Activated CD4-positive, alpha-beta T cell treated with anti-CD3 and anti-CD28 coated beads for 36 hours (primary cell): ENCODE measurements around the gene TBC1D19. TPM values are rescaled to one million over a fixed set of nuclear protein-coding genes. Genes with fewer than 3 reads are reported as not detected.

Experiments
- ATAC-seq: fragments of 200-7000 bp; cut with Tn5 transposase; one replicate; pipeline ENCODE4 v1.10.0; 2021; ENCODE audit warnings: mild to moderate bottlenecking, moderate library complexity
- CTCF ChIA-PET: fragments of 350-600 bp; sonication (Branson Sonifier 250); formaldehyde crosslinking; loops from one replicate; lab custom pipeline; 2021; ENCODE audit warnings: antibody characterized with exemption; lab: Charles Lee
- POLR2A ChIA-PET: fragments of 350-600 bp; sonication (Branson Sonifier 250); formaldehyde crosslinking; loops from one replicate; lab custom pipeline; 2021; ENCODE audit warnings: antibody characterized with exemption, inconsistent platforms; lab: Charles Lee
- DNase-seq: peaks from one replicate; pipeline ENCODE4 v3.0.0-alpha.2; 2020
- H3K27ac Mint-ChIP-seq: one replicate; pipeline ENCODE4 v1.8.0; 2021; ENCODE audit warnings: mixed read lengths
- H3K27me3 Mint-ChIP-seq: one replicate; pipeline ENCODE4 v1.8.0; 2021; ENCODE audit warnings: mixed read lengths
- H3K36me3 Mint-ChIP-seq: one replicate; pipeline ENCODE4 v1.8.0; 2021; ENCODE audit warnings: low read depth, mixed read lengths
- H3K4me1 Mint-ChIP-seq: one replicate; pipeline ENCODE4 v1.8.0; 2021; ENCODE audit warnings: mixed read lengths
- H3K4me3 Mint-ChIP-seq: one replicate; pipeline ENCODE4 v1.8.0; 2021; ENCODE audit warnings: mild to moderate bottlenecking, moderate library complexity, mixed read lengths
- H3K9me3 Mint-ChIP-seq: one replicate; pipeline ENCODE4 v1.8.0; 2021; ENCODE audit warnings: low read depth, mixed read lengths
- intact Hi-C, 2 experiments: fragments of 100-400 bp; cut with DNase I in 1 of 2; cut with micrococcal nuclease in 1 of 2; formaldehyde crosslinking; loops; one replicate each; pipeline versions ENCODE4 v1.14.2 to v1.15.1; 2022 to 2024; cut with DNase I, micrococcal nuclease
- total RNA-seq, 2 experiments: library from RNA; stranded (reverse); gene quantifications; one replicate each; pipeline ENCODE4 v1.2.3, GENCODE V29; 2021

The TBC1D19 gene
- total RNA-seq, 2 experiments from 2014 or later = 5.0 to 5.3 TPM

GRCh38 chr4:26596843-26597242 lies 13.0 kb downstream of the TBC1D19 start:
- no peaks in the 10 kb centered on the region for H3K36me3 Mint-ChIP-seq
- DNase-seq (no peak), ATAC-seq (no peak)
- H3K4me1 Mint-ChIP-seq = no peaks in the 10 kb centered on the region
- POLR2A ChIA-PET = no interaction called here
- H3K27ac Mint-ChIP-seq = no peak overlapping the region
- intact Hi-C loops = no loop called here
- no peak overlapping the region for H3K4me3 Mint-ChIP-seq
- H3K27me3 Mint-ChIP-seq = no peaks in the 10 kb centered on the region
- no peaks in the 10 kb centered on the region for H3K9me3 Mint-ChIP-seq
- CTCF ChIA-PET = no interaction called here

DNA sequence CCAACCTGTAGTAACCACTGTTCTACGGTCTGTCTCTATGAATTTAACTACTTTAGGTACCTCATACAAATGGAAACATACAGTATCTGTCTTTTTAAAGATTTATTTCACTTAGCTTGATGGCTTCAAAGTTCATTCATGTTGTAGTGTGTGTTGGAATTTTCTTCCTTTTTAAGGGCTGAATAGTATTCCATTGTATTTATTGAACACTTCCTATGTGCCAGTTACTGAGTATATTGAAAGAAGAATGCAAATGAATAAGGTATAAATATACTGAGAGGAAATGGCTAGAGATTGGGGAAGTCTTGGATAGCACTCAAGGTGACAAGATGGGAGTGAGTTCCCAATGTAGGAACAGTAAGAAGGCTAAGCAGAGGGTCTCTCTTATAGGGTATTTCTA lies 17.3 kb downstream of the TBC1D19 start:
- CTCF ChIA-PET = no interaction called here
- DNase-seq = no peak
- Mint-ChIP-seq H3K27me3 (no peaks in the 10 kb centered on the region), H3K4me3 (no peak overlapping the region), H3K9me3 (no peaks in the 10 kb centered on the region), H3K36me3 (no peaks in the 10 kb centered on the region), H3K4me1 (no peaks in the 10 kb centered on the region), H3K27ac (no peak overlapping the region)
- ATAC-seq = no peak
- intact Hi-C loops = no loop called here
- POLR2A ChIA-PET = no interaction called here

DNA sequence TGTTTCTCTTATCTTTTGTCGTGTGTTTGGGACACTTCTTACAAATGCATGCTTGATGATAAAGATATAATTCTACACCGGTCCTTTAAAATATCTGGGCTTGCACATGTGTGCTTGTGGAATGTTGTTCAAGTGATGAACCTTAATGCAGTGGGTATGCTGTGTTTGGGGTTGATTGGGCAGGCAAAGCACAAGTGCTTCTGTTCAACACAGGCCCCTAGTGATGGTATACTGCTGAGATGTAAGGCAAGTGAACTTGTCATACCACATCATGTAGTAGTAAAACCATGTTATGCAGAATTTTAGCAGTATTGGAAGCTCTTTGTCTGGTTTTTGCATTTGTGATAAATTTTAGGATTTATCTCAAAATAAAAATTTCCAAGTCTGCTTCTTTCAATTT lies 23.9 kb downstream of the TBC1D19 start:
- ATAC-seq (no peak), DNase-seq (no peak)
- Mint-ChIP-seq H3K4me3 (no peak overlapping the region), H3K27ac (no peak overlapping the region), H3K9me3 (no peaks in the 10 kb centered on the region), H3K27me3 (no peaks in the 10 kb centered on the region), H3K4me1 (peaks cover 12% of the 10 kb centered on the region), H3K36me3 (no peaks in the 10 kb centered on the region)
- CTCF ChIA-PET = interaction anchor here (1.0 kb wide), 1 partner anchor 16 kb away, joined by 3 read pairs; no protein-coding TSS in a partner anchor
- POLR2A ChIA-PET = no interaction called here
- intact Hi-C loops = loop anchor here in 1 of 2 experiments (1.0 kb wide), 1 partner anchor 14 kb away; no protein-coding TSS in a partner anchor

- Mint-ChIP-seq H3K36me3 (peaks cover 1% of the 10 kb centered on the region), H3K27me3 (no peaks in the 10 kb centered on the region), H3K9me3 (no peaks in the 10 kb centered on the region), H3K4me1 (peaks cover 16% of the 10 kb centered on the region), H3K27ac (no peak overlapping the region), H3K4me3 (no peak overlapping the region)
- ATAC-seq (no peak), DNase-seq (no peak)
- CTCF ChIA-PET = no interaction called here
- POLR2A ChIA-PET = no interaction called here
- intact Hi-C loops = no loop called here
Measured at GRCh38 chr4:26609391-26609790, 25.5 kb downstream of the TBC1D19 start.

GRCh38 chr4:26609868-26610267 lies 26.0 kb downstream of the TBC1D19 start:
- intact Hi-C loops = no loop called here
- no peaks in the 10 kb centered on the region for H3K27me3 Mint-ChIP-seq

DNA sequence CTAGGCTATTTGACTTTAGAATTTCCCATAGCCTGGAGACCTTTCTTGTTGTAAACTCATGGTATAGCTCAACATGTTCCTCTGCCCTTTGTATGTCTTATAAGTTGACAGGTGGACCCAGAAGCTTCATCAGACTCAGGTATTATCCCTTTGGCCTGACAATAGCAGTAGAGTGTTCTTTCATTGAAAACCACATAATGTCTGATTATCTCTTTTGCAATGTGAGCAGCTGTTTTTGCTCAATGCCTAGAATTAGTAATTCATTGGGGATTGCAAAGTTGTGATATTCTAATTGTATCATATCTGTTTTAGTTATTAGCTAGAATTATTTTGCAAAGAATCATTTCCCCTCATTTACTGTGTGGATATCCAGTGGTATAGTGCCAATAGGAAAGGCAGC lies 27.5 kb downstream of the TBC1D19 start:
- Mint-ChIP-seq H3K27ac (no peak overlapping the region), H3K4me3 (no peak overlapping the region), H3K27me3 (no peaks in the 10 kb centered on the region), H3K36me3 (peaks cover 3% of the 10 kb centered on the region), H3K4me1 (peaks cover 14% of the 10 kb centered on the region), H3K9me3 (no peaks in the 10 kb centered on the region)
- DNase-seq = no peak
- intact Hi-C loops = no loop called here
- POLR2A ChIA-PET = no interaction called here
- no peak for ATAC-seq
- CTCF ChIA-PET = interaction anchor here (0.6 kb wide), 1 partner anchor 371 kb away, joined by 4 read pairs; no protein-coding TSS in a partner anchor

More at GRCh38 chr4:26609868-26610267, 26.0 kb downstream of the TBC1D19 start:
- H3K4me1 Mint-ChIP-seq = peaks cover 16% of the 10 kb centered on the region
- ChIA-PET POLR2A (no interaction called here), CTCF (no interaction called here)
- H3K4me3 Mint-ChIP-seq = no peak overlapping the region
- H3K9me3 Mint-ChIP-seq = no peaks in the 10 kb centered on the region
- no peak for DNase-seq
- no peak overlapping the region for H3K27ac Mint-ChIP-seq
- no peak for ATAC-seq
- H3K36me3 Mint-ChIP-seq = peaks cover 1% of the 10 kb centered on the region

DNA sequence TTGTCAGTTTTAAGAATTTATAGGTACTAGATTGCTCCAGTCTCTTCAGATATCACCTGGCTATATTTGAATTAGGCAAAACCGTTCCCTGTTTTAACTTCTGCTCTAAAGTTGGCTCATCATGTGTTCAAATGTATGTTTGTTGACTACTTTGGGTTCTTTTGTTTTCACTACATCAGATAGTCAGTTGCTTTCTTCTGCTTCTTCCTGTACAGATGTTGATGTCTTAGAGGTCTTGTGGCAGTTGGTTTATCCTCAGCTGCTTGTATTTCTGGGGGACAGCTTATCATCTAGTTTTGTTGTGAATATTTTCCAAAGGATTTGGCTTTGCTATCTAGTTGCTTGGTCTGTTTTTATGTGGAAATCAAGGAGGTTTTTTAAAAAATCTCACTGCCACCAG lies 28.0 kb downstream of the TBC1D19 start:
- POLR2A ChIA-PET = no interaction called here
- intact Hi-C loops = no loop called here

DNA sequence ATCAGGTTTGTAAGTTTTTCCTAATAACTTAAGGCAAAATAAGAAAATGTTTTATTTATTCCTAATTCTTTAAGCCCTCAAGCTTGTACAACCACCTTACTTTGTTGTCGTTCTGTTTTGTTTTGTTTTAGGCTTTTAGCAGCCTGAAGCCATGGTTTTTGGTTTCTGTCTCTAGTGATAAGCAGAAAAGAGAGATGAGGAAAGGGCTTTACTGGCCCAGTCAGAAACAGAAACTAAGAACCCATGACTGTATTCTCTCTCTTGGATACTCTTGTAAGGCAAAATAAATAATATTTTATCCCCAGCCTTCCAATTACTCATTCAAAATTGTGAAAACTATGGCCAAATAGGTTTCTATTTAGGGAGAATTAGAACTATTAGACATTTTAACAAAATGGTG lies 29.4 kb downstream of the TBC1D19 start:
- ChIA-PET POLR2A (no interaction called here), CTCF (interaction anchor here (0.7 kb wide), 1 partner anchor 185 kb away, joined by 3 read pairs; no protein-coding TSS in a partner anchor)
- Mint-ChIP-seq H3K4me1 (peaks cover 14% of the 10 kb centered on the region), H3K27ac (no peak overlapping the region), H3K36me3 (peaks cover 6% of the 10 kb centered on the region), H3K4me3 (no peak overlapping the region), H3K27me3 (no peaks in the 10 kb centered on the region), H3K9me3 (no peaks in the 10 kb centered on the region)
- ATAC-seq (no peak), DNase-seq (no peak)
- intact Hi-C loops = no loop called here

More for the DNA sequence above, 28.0 kb downstream of the TBC1D19 start:
- H3K36me3 Mint-ChIP-seq = peaks cover 3% of the 10 kb centered on the region
- peaks cover 14% of the 10 kb centered on the region for H3K4me1 Mint-ChIP-seq
- no peak for DNase-seq
- no peak overlapping the region for H3K27ac Mint-ChIP-seq
- H3K9me3 Mint-ChIP-seq = no peaks in the 10 kb centered on the region
- ATAC-seq = no peak
- H3K4me3 Mint-ChIP-seq = no peak overlapping the region
- H3K27me3 Mint-ChIP-seq = no peaks in the 10 kb centered on the region
- CTCF ChIA-PET = no interaction called here

GRCh38 chr4:26613735-26614134 lies 29.9 kb downstream of the TBC1D19 start:
- peaks cover 14% of the 10 kb centered on the region for H3K4me1 Mint-ChIP-seq

DNA sequence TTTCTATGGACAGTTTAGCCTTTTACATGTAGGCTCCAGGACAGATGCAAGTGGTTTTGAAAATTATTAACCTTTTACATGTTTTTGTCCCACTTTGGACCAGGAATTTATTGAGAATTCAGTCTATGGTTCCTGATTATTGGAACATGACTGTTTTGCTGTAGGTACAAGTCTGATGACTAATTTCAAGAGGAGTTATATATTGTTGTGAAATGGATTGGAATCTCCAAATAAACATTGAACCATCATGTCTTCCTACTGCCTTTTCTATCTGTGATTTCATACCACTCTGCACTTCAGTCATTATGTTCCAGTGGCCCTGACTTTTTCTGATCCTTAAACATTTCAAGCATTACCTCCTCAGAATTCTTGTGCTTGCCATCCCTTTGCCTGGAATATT lies 35.9 kb downstream of the TBC1D19 start:
- ChIA-PET CTCF (interaction anchor here (0.6 kb wide), 1 partner anchor 709 kb away, joined by 4 read pairs; no protein-coding TSS in a partner anchor), POLR2A (no interaction called here)
- Mint-ChIP-seq H3K27me3 (no peaks in the 10 kb centered on the region), H3K4me3 (no peak overlapping the region), H3K9me3 (peaks cover 2% of the 10 kb centered on the region), H3K27ac (no peak overlapping the region), H3K4me1 (no peaks in the 10 kb centered on the region), H3K36me3 (peaks cover 11% of the 10 kb centered on the region)
- intact Hi-C loops = no loop called here
- ATAC-seq (no peak), DNase-seq (no peak)

More at GRCh38 chr4:26613735-26614134, 29.9 kb downstream of the TBC1D19 start:
- H3K27ac Mint-ChIP-seq = no peak overlapping the region
- no peaks in the 10 kb centered on the region for H3K9me3 Mint-ChIP-seq
- no peak overlapping the region for H3K4me3 Mint-ChIP-seq
- no peak for DNase-seq
- intact Hi-C loops = no loop called here
- ChIA-PET POLR2A (no interaction called here), CTCF (no interaction called here)
- ATAC-seq = no peak
- no peaks in the 10 kb centered on the region for H3K27me3 Mint-ChIP-seq
- peaks cover 6% of the 10 kb centered on the region for H3K36me3 Mint-ChIP-seq

DNA sequence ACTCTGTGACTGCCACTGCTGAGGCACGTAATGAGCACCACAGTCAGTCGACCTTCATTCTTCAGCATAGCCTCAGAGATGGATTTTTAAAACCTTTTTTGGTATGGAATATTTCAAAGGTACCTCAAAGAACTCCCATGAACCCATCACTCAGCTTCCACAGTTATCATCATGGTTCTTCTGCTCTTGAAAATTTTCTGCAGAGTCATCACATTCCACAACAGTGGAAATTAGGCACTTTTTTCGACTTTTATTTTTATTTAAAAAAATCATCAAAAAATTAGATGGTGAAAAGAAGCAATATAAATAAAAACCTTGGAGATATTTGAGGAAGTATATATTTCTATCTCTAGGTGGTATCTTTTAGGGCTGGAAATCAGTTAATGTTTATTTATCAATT lies 37.5 kb downstream of the TBC1D19 start:
- Mint-ChIP-seq H3K27me3 (no peaks in the 10 kb centered on the region), H3K9me3 (peaks cover 2% of the 10 kb centered on the region), H3K4me3 (no peak overlapping the region), H3K27ac (no peak overlapping the region), H3K36me3 (peaks cover 11% of the 10 kb centered on the region), H3K4me1 (no peaks in the 10 kb centered on the region)
- intact Hi-C loops = no loop called here
- DNase-seq (no peak), ATAC-seq (no peak)
- POLR2A ChIA-PET = no interaction called here
- CTCF ChIA-PET = no interaction called here

DNA sequence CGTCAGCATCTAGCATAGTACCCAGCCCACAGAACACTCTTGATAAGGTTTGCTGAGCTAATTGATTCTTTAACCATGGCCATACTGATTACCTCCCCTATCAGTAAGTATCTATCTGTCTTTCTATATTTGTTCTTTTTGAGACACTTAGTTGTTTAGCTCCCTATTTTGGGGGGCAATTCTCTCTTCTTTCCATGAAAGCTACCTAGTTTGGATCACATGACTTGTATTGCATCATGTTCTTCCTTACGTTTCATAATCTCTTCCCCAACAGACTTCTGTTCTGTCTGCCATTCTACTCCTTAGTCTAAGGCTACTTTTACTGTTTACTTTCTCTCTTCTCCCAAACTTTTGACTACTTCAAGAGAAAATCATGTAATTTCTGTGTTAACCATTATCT lies 39.0 kb downstream of the TBC1D19 start:
- H3K27me3 Mint-ChIP-seq = no peaks in the 10 kb centered on the region
- ChIA-PET POLR2A (no interaction called here), CTCF (interaction anchor here (0.6 kb wide), 1 partner anchor 25 kb away, joined by 5 read pairs; no protein-coding TSS in a partner anchor)
- no peak overlapping the region for H3K4me3 Mint-ChIP-seq
- no peaks in the 10 kb centered on the region for H3K4me1 Mint-ChIP-seq
- peaks cover 2% of the 10 kb centered on the region for H3K9me3 Mint-ChIP-seq
- peaks cover 12% of the 10 kb centered on the region for H3K36me3 Mint-ChIP-seq
- no peak for DNase-seq
- ATAC-seq = no peak
- H3K27ac Mint-ChIP-seq = no peak overlapping the region
- intact Hi-C loops = no loop called here
